ENCODE measurements around the gene SHB. TPM values are rescaled to one million over a fixed set of nuclear protein-coding genes. Genes with fewer than 3 reads are reported as not detected.
A peak's percentile ranks its signal among the peaks of the same experiment; 100 is the strongest.

SHB gene
- total RNA-seq, 1 donor from 2014 or later = 39.0 TPM

DNA sequence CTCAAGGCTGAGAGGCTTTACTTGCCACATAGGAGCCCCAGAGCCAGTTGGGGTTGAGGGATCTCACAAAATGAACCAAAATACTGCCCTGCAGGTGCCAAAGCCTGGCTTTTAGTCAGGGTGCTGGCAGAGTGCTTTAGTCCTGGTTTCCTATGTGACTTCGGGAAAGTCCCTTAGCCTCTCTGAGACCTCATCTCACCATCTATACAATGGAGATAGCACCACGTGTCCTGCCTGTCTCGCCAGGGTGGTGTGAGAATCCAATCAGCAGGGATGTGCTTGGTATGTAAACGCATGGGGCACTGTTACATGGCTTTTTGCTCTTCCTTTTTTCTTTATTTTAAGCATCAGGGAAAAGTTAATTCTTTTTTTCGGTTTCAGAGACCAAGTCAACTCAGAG, 68.3 kb downstream of the SHB start:
- DNase-seq (ENCODE audit: low spot score) = no peak
- intact Hi-C loops (cut with DNase I) = no loop called here

- no peak for DNase-seq (ENCODE audit: low spot score)
- intact Hi-C loops (cut with DNase I) = no loop called here
Observed at GRCh38 chr9:38000332-38000731, 68.7 kb downstream of the SHB start.

- intact Hi-C loops (cut with DNase I) = no loop called here
- no peak for DNase-seq (ENCODE audit: low spot score)
Observed at GRCh38 chr9:37999588-38000189, 69.3 kb downstream of the SHB start.

DNA sequence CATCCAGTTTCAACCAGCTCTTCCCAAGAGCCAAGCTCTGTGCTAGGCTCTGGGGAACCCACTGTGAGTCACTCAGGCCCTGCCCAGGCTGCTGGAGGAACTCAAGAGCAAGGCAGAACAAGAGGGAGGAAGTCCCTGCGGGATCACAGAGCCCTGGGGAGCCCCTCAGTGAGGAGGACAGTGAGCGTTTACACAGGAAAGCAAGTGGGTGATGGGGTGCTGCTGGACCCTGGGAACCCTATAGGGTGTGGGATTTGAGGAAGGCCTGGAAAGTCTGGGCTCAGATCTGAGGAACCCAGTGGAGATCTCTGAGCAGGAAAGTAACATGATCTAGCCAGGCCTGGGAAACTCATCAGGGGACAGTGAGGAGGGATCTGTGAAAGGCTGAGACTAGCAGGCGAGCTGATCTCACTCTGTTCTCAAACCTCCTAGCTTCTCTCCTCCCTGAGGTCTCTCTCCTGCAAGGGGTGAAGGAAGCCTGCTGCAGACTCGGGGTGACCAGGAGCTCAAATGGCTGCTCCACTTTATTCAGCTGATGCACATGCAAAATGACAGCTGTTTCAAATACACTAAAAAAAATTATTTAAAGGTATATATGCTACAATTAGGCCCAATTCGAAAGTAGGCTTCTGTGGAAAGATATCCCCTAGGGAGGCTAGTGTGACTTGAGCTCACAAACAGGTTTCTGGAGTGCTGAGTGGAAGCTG, 70.0 kb downstream of the SHB start:
- intact Hi-C loops (cut with DNase I) = no loop called here
- no peak for DNase-seq (ENCODE audit: low spot score)

DNA sequence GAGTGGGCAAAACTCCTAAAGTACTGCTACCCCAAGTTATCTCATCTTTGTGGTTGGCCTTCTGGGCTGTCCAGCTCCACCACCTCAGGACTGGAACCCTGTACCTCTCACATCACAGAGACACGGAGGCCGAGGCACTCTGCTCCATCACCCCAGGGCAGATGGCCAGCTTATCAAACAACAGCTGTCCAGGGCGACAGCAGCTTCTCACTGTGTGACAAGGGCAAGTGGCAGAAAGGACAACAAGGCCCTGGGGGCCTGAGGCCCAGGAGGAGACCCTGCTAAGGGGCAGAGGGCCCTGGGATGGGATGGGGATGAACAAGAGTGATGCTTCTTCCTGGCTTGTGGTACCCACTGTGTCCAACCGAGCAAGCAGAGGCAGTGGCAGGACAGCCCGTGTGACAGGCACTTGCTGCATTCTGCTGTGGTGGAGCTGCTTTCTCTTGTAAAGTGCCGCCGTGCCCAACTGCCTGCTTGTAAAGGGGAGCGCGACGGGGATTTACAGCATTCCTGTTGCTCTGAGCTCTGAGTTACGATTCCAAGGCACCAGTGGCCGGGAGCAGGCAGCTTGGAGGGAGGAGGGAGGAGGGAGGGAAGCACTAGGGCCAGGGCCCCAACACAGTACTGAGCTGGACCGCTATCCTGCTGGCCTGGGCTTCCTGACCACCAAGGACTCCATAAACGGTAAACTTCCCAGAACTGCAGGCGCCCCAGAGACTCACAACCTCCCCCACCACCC, 71.2 kb downstream of the SHB start:
- intact Hi-C loops (cut with DNase I) = no loop called here
- DNase-seq (ENCODE audit: low spot score) = no peak

- intact Hi-C loops (cut with DNase I) = no loop called here
- DNase-seq (ENCODE audit: low spot score) = no peak
Observed at GRCh38 chr9:37996819-37997217, 72.2 kb downstream of the SHB start.

- intact Hi-C loops (cut with DNase I) = no loop called here
- DNase-seq (ENCODE audit: low spot score) = no peak
Observed at GRCh38 chr9:37995961-37996818, 72.8 kb downstream of the SHB start.

DNA sequence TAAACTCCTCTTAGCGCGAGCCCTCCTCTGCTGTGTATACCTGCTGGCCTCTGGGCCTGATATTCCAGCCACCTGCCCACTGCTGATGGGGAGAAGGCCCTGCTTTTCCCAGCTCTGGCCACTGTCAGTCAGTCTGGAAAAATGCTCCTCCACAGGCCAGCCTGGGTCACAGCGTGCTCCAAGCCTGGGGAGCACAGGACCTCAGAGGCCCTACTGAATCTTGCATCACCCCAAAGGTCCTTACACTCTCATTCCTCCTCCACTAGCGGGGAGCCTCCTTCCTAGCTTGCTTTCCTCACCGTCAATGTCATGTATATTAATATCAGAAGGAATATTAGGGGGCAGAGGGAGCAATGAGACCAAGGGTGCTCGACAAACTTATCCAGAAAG, 73.7 kb downstream of the SHB start:
- intact Hi-C loops (cut with DNase I) = no loop called here

GRCh38 chr9:37994639-37995347, 74.2 kb downstream of the SHB start:
- intact Hi-C loops (cut with DNase I) = no loop called here
- DNase-seq (ENCODE audit: low spot score) = peak; percentile 91

More for the DNA sequence above, 73.7 kb downstream of the SHB start:
- DNase-seq (ENCODE audit: low spot score) = no peak

DNA sequence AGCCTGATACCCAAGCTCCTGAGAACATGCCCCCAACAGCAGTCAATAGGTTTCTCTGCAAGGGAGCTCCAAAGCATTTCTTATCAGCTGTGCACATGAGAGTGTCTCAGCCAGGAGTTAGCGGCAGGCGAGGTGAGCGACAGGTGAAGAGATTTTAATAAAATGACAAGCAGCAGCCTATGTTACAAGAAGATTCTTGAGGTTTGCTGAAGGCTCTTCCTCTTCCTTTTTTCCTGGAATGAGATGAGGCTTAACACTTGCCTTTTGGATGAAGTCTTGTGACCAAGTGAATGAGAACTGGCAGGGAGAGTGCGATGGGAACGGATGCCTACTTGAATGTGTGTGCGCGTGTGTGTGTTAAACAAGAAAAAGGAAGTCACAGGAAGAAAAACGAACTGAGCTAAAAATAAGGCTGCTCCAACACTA, 76.1 kb downstream of the SHB start:
- DNase-seq (ENCODE audit: low spot score) = no peak
- intact Hi-C loops (cut with DNase I) = no loop called here

DNA sequence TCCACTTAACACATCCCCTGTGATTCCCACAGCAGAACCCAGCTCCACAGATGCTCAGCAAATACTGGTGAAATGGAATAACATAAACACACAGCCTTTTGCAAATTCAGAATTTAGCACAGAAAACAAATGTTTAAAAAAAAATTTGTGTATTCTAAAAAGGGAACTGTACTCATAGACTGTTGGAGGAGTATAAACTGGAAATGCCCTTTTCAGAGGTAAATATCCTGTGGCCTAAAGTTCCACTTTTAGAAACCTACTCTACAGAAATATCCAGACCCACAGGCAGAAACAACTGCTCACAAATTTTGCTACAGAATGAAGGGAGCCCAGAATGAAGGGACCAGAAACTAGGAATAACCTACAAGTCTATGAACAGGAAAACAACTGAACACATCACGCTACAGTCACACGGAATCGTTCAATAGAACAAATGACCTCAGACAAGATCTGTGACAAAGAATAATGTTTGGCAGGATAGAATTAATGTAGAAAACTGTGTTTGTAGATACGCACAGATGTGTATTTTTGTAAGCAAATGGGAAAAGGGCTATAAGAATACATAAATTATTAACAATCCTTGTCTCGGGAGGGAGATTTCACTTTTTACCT, 78.5 kb downstream of the SHB start:
- intact Hi-C loops (cut with DNase I) = loop anchor here (2.0 kb wide), 1 partner anchor 28 kb away; no protein-coding TSS in a partner anchor
- no peak for DNase-seq (ENCODE audit: low spot score)

DNA sequence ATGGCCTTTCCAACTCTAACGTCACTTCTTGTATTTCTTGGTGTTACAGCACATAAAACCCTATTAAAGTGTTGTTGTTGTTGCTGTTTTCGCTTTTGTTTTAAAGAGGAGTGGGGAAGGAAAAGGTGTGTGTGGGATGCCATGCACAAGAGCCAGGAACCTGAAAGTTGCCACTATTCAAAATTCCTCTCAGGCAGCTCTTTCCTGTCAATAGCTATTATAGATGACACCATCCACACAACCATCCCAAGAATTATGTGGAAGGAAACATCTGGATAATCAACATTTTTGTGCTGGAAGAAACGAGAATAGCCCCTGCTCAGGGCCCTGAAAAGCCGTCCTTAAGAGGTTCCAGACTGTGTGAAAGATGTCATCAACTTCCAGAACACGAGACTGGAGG, 79.3 kb downstream of the SHB start:
- DNase-seq (ENCODE audit: low spot score) = no peak
- intact Hi-C loops (cut with DNase I) = loop anchor here (2.0 kb wide), 1 partner anchor 29 kb away; no protein-coding TSS in a partner anchor

- no peak for DNase-seq (ENCODE audit: low spot score)
- intact Hi-C loops (cut with DNase I) = no loop called here
Observed at GRCh38 chr9:37988602-37989001, 80.4 kb downstream of the SHB start.

GRCh38 chr9:37988041-37988440, 81.0 kb downstream of the SHB start:
- intact Hi-C loops (cut with DNase I) = no loop called here
- no peak for DNase-seq (ENCODE audit: low spot score)

GRCh38 chr9:37987467-37987981, 81.5 kb downstream of the SHB start:
- no peak for DNase-seq (ENCODE audit: low spot score)
- intact Hi-C loops (cut with DNase I) = no loop called here

DNA sequence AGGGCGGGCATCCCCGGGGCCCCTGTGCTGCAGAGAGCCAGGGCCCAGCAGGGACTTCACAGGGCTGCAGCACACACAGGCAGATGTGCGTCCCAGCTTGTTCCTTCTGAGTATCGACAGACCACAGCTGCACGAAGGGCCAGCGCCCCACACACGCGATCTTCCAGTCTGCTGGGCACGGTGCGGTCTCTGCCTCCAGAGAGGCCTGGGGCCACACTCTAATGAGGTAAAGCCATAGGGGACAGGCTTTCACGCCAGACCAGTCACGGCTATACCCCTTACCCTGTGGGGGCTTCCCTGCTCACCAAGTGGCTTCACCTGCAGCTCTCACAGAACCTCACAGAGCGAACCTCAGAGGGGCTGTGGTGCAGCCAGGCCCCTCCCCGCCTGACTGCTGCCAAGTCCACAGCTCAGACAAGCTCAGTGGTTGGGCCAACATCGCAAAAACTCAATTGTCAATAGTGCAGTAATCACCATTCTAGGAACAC, 82.2 kb downstream of the SHB start:
- no peak for DNase-seq (ENCODE audit: low spot score)
- intact Hi-C loops (cut with DNase I) = no loop called here

GRCh38 chr9:37986001-37986400, 83.0 kb downstream of the SHB start:
- no peak for DNase-seq (ENCODE audit: low spot score)
- intact Hi-C loops (cut with DNase I) = no loop called here
